Cortex of kidney (tissue), 1 donor: ENCODE results near the gene MB21D2.
"Not testable (repeated sequence)": the region's sequence is repeated elsewhere in the genome, so short reads cannot be mapped to it uniquely, and the experiment has no call there.

ENCODE experiments used
- DNase-seq: peaks from one replicate; lab custom pipeline; 2025; lab: John Stamatoyannopoulos, UW

Gene MB21D2

DNA sequence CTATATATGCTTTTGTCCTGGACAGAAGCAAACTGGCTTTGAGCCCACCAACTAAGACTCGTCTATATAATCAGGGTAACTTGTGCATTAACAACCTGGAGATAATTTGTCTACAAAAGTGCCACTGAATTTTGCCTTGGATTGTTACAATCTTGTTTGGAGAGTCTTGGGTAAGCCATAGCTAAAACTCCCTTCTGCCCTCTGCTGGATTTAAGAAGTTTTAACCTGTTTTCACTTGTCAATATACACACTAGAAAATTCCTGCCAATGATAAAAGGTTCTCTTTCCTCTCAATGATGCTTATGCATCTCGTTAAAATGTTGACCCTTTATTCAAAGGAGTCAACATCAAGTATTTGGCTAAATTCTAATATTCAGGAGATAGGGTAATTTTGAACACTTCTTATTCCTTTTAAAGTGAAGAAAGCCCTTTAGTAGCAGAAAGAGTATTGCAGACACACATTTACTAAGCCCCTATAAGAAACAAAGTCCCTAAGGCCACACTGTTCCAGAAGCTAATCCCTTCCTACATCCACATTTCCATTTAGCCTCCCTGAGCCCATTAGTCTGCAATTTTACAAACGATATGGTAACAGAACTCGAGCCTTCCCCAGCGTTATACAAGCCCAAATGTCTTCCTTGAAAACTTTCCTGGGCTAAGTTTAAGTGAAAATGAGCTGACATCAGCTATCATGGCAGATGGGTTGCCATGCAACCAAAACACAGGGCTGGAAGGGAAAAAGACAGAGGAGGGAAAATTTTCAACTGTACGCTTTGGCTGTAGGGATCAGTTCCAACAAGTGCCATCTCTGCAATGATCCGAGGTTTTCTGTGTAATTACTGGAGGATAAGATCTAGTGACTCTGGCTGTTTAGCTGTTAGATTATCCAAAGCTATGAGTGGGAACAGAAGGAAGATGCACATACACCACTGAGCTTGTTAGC lies 114.4 kb downstream of the MB21D2 start:
- DNase-seq, result no peak

DNA sequence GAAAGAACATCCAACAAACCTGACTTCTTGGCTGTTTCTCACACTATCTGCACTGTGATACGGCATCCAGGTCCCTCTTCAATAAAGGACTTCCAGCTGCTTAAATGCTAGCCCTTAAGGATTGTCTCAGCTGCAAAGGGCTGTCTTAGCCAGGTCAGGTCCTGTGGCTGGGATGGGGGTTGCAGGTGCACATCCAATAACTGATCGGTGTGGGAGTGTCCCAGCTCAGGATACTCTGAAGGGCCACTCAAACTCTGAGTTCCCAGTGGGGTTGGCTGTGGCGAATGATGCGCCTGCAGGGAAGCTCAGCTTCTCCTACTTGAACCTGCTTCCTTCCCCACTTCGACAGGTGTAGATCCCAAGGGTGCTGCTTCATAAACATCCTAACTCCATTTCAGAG lies 115.7 kb downstream of the MB21D2 start:
- no peak for DNase-seq

DNA sequence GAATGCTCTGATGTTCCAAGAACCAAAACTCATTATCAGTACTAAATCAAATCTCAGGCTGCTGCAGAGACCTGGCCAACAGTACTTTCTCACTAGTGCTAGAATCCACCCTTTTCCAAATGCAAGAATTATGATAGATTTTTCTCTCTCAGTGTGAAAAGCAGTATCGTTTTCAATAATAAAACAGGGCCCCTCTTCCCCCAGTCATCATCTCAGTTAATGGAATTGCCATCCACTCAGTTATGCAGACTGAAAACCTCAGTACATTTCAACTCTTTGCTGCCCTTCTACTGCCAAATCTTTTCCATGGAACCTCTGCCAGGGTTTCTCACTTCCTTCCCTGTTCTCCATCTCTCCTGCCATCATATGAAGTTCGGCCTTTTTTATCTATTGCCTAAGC lies 117.9 kb downstream of the MB21D2 start:
- no peak for DNase-seq

DNA sequence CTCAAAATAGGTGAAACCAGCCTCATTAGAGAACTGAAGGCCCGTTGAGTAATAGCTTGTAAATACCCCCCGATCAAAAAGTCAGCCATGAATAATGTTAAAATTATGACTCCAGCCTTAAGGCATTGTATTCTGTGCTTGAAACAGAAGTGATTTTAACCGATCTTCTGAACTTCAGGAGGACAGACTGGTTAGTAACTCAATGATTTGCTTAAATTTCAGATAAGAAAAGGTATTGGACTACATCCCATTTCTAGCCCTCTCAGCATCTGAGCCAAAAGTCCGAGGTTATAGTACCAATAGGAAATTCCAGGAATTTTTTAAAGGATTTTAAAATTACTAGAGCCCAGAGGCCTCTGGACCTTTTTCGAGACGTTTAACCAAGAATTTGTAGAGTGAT lies 122.6 kb downstream of the MB21D2 start:
- no peak for DNase-seq

DNA sequence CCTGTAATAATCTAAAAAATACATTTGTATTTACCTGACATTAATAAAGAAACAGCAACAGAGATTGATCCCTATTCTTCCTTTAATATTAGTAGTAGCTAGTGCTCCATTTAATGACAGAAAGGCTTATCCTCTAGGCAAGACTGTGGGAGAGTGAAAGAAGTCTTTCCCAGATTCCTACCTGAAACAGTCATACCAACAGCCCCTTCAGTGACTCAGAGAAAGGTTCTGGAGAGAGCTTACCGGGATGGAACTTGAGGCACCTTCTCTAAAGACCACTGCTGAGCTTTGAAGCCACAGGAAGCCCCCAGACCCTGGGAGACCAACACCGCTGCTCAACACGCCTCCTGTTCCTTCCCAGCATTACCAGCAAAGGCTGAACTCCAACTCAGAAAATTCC lies 123.4 kb downstream of the MB21D2 start:
- DNase-seq, result no peak

DNA sequence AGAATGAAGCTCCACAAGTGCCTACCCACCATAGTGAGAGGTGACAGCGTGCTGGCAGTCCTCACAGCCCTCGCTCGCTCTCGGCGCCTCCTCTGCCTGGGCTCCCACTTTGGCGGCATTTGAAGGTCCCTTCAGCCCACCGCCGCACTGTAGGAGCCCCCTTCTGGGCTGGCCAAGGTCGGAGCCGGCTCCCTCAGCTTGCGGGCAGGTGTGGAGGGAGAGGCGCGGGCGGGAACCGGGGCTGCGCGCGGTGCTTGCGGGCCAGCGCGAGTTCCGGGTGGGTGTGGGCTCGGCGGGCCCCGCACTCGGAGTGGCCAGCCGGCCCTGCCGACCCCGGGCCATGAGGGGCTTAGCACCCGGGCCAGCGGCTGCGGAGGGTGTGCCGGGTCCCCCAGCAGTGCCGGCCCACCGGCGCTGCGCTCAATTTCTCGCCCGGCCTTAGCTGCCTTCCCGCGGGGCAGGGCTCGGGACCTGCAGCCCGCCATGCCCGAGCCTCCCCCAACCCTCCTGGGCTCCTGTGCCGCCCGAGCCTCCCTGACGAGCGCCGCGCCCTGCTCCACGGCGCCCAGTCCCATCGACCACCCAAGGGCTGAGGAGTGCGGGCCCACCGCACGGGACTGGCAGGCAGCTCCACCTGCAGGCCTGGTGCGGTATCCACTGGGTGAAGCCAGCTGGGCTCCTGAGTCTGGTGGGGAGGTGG lies 128.7 kb downstream of the MB21D2 start:
- DNase-seq, result not testable (repeated sequence)

DNA sequence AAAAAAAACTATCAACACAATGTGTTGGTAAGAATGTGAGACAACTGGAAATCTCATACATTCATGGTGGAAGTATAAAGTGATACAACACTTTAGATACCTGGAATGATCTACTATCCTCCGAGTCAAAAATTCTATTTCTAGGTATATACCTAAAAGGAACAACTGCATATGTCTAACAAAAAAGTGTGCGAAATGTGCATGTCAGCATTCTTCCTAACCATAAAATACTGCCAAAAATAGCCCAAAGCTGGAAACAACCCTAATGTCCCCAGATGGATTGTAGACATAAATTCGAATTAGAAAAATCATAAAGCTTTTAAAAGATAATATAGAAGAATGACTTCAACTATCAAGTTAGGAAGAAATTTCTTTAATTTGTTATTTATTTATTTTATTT lies 139.1 kb downstream of the MB21D2 start:
- DNase-seq, result no peak

DNA sequence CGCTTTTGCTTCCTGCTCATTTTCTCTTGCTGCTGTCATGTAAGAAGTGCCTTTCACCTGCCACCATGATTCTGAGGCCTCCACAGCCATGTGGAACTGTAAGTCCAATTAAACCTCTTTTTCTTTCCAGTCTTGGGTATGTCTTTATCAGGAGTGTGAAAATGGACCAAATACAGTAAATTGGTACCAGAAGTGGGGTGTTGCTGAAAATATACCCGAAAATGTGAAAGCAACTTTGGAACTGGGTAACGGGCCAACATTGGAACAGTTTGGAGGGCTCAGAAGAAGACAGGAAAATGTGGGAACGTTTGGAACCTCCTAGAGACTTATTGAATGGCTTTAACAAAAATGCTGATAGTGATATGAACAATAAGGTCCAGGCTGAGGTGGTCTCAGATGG lies 143.3 kb downstream of the MB21D2 start:
- DNase-seq, result not testable (repeated sequence)

DNA sequence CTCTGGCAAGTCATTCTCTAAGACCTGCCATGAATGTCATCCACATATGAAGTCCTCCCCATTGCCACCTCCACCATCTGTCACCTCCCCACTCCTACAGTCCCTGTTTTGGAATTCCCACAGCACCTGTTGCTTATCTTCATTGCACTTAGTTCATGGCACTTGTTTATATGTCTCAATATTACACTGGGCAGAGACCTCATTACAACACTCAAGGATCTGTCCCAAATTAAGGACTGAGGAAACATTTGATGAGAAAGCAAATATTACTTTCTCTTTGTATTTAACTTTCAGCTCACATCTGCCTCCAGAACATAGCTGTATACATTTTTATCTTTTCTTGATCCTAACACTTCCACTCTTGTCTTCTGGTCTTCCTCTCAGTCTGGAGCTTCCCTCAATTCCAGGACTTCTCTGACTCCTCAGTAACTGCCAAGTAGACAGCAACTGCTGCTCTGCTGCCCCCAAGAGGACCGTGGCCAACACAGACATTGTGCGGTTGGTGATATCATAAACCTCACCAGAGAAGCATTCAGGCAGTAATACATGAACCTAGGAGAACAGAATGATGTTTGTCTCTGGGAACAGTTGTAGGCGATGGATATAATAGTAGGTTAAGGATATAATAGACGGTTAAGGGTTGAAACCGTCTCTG lies 145.3 kb downstream of the MB21D2 start:
- DNase-seq, result no peak

DNA sequence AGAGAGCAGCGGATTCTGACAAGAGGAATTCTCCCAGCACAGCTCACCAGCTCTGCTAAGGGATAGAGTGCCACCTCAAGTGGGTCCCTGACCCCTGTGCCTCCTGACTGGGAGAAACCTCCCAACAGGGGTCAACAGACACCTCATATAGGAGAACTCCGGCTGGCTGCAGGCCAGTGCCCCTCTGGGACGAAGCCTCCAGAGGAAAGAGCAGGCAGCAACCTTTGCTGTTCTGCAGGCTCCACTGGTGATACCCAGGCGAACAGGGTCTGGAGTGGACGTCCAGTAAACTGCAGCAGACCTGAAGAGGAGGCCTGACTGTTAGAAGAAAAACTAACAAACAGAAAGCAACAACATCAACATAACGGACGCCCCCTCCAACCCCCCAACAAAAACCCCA lies 159.0 kb downstream of the MB21D2 start:
- DNase-seq, result no peak

DNA sequence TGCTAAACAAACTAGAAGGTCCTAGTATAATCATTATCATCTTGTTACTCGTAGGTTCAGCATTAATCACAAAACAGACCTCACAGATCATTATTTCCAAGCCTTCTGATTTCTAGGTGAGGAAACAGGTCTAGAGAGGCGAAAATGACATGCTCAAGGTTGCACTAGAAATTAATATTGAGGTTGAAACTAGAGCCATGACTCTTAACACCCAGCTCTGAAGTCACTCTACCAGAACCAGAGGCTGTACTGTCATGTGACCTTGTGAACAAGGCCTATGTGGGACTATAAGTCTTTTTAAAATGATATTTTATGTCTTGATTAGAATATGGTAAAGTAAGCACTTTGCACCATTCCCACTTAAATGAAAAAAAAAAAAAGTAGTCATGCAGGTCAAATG lies 166.5 kb downstream of the MB21D2 start:
- DNase-seq, result no peak

DNA sequence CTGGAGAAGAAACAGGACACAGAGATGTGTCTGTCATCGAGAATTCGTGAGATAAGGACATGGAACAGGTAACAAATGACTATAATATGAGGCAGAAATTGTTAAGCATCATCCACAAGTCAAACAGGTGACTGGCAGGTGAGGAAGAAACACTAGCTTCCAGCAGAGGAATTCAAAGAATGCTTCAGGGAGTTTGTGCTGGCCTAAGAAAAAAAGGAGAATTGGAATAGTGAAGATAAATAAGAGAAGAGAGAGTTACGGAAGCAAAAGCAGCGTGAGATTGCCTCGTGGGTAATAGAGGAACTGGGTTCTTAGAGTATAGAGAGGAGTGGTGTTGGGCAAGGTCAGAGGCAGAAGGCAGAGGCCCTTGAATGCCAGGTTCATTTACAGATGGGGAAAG lies 167.5 kb downstream of the MB21D2 start:
- DNase-seq, result no peak

DNA sequence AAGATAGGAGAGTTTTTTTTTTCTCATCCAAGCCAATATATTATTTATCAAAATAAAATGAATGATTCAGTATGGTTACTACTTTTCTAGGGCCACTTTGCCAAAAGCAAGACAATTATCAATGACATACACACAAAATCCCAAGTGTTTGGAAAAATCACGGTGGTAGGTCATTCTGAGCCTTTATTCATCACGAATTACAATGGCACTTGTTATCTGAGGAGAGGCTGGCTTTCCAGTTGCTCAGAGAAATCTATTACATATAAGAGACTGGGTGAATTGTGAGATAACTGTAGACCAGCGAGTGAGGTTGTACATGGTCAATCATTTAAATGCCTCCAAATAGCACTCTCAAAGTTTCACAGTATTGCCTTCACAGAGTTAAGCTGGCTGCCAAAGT lies 169.9 kb downstream of the MB21D2 start:
- DNase-seq, result no peak

DNA sequence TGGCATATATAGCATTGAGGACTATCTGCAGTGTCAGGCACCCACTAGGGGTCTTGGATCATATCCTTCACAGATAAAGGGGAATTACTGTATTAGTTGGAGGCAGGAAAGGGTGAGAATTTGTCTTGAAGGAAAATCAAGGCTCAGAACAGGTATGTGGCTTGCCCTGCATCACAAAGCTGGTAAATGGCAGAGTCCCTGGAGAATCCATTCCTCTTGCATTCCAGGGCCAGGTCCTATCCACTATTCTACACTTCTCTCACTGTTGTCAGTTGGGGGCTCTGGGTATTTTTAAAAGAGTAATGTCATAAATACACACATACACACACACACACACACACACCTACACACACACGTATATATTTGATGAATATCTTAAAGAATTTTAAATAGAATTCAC lies 170.5 kb downstream of the MB21D2 start:
- no peak for DNase-seq
